Bladder microvascular endothelial cell (primary cell): ENCODE measurements around the gene SYT15. TPM values are rescaled to one million over a fixed set of nuclear protein-coding genes. Genes with fewer than 3 reads are reported as not detected.

Experiments
- total RNA-seq: library from RNA; depleted of rRNA; stranded (reverse); fragments of >200 nt; gene quantifications from 2 replicates; pipeline ENCODE4 v1.2.3, GENCODE V29; 2014

Gene SYT15
- 0.32 and 0.44 TPM in 2 replicates for total RNA-seq

GRCh38 chr10:46578474-46579178 is at the start of gene SYT15:
SYT15 (plus strand) TSS chr10:46579128; CDS start chr10:46579169, 41 bp downstream.

GRCh38 chr10:46556515-46557318 is 22.2 kb upstream of the SYT15 start, which contains the start of gene GPRIN2:
GPRIN2 (minus strand) TSS chr10:46556658; CDS start chr10:46550736, 5,922 bp downstream.

Other genes with a start within 250 kb of the SYT15 start
- not detected in 2 replicates for gene ANXA8L1, start 203.4 kb upstream of the SYT15 start, total RNA-seq
- gene NPY4R, start 113.2 kb upstream of the SYT15 start, total RNA-seq: not detected in 2 replicates
- gene GPRIN2, start 22.5 kb upstream of the SYT15 start, total RNA-seq: not detected in 2 replicates